ENCODE results near the gene ARHGEF17.

The ARHGEF17 gene

DNA sequence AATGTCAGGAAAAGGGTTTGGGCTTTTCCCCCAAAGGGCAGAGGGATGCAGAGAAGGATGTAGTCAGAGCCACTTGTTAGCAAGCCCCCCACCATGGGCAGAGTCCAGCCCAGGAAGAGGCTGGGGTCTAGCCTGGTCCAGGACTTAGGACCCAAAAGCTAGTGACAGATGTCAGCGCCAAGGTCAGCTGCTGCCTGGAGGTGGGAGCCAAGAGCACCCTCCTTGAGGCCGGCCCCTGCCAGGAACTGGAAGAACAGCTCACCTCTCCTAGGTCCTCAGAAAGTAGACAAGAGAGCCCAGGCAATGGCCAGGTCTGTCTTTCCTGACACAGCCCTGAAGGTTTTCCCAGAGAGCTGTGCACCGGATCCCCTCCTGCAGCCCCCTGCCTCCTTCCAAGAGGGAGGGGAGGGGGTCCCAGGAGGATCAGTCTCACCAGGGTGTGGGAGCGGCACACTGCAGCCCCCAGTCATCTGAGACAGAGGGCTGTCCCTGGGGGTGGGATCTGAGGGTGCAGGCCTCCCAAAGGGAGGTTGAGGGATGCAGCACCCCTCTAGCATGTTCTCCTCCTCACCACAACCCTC lies 14.6 kb upstream of the ARHGEF17 start:
- no peak for DNase-seq

DNA sequence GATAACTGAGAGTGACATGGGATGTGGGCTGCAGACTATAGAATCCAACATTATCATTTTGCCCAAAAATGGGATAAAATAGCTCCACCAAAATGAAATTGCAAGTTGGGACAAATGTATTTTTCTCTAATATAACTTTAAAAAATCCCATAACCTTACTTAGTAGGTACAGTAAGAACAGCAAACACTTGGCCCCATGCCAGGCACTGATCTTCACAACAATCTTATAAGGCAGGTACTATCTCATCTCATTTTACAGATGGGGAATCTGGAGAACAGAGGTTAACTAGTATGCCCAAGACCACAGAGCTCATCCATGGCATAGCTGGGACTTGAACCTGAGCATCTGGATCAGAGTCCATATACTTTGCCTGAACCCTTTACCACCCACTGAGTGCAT lies 13.5 kb upstream of the ARHGEF17 start:
- DNase-seq, result no peak

DNA sequence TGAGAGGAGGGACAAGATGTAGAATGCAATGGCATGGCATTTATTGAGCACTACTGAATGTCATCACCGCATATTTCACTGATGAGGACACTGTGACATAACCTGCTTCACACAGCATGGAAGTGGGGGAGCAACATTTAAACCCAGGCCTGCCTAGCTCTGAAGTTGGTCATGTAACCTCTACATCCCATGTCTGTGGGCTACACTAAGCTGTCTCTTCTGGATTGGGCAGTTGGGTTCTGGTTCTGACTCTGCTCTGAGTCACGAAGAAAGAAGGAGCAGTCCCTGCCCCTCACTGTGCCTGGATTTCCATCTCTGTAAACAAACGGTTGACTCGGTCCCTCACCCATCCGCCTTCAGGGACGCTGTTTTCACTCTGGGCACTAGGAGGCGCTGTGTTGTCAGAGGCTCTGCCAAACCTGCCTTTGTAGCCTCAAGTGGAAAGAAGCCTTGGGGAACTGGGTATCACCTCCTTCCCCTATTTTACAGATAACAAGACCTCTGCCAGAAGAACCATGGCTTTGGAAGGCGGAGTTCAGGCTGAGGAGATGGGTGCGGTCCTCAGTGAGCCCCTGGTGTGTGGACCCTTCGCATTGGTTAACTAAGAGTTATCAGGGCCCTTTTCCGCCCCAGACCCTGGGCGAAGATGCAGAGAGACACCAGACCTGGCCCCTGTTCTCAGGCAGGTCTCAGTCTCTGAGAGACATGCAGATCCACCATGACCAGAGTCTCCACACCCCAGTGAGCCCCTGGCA lies 12.7 kb upstream of the ARHGEF17 start:
- peak; percentile 22 for DNase-seq

DNA sequence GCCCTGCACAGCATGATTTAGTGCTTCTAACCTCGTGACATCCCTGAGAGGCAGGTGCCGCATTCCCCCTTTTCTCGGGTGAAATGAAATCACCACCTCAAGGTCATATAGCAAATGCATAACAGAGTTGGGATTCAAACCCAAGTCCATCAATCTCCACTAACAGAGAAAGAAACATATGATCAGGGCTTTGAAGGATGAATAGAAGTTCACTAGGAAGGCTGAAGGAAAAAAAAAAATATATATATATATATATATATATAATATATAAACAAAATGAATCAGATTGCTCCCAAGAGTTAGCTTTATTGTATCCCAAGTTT lies 12.1 kb upstream of the ARHGEF17 start:
- no peak for DNase-seq

DNA sequence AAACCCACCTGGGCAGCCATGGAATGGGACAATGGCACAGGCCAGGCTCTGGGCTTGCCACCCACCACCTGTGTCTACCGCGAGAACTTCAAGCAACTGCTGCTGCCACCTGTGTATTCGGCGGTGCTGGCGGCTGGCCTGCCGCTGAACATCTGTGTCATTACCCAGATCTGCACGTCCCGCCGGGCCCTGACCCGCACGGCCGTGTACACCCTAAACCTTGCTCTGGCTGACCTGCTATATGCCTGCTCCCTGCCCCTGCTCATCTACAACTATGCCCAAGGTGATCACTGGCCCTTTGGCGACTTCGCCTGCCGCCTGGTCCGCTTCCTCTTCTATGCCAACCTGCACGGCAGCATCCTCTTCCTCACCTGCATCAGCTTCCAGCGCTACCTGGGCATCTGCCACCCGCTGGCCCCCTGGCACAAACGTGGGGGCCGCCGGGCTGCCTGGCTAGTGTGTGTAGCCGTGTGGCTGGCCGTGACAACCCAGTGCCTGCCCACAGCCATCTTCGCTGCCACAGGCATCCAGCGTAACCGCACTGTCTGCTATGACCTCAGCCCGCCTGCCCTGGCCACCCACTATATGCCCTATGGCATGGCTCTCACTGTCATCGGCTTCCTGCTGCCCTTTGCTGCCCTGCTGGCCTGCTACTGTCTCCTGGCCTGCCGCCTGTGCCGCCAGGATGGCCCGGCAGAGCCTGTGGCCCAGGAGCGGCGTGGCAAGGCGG lies 11.4 kb upstream of the ARHGEF17 start:
- DNase-seq, result no peak

DNA sequence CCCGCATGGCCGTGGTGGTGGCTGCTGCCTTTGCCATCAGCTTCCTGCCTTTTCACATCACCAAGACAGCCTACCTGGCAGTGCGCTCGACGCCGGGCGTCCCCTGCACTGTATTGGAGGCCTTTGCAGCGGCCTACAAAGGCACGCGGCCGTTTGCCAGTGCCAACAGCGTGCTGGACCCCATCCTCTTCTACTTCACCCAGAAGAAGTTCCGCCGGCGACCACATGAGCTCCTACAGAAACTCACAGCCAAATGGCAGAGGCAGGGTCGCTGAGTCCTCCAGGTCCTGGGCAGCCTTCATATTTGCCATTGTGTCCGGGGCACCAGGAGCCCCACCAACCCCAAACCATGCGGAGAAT lies 10.9 kb upstream of the ARHGEF17 start:
- no peak for DNase-seq

DNA sequence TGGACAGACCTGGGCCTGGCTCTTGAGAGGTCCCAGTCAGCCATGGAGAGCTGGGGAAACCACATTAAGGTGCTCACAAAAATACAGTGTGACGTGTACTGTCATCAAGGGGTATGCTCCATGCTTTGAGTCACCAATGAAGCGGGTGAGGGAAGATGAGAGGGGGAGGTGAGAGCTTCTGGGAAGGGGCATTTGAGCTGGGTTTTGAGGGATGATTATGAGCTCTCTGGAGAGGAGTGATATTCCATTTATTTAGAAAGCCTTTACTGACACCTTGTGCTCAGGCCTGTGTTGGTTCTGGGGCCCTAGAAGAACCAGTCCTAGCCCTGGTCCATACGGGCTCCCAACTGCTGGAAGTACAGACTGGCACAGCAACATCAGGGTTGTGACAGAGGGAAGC lies 10.4 kb upstream of the ARHGEF17 start:
- DNase-seq, result no peak

DNA sequence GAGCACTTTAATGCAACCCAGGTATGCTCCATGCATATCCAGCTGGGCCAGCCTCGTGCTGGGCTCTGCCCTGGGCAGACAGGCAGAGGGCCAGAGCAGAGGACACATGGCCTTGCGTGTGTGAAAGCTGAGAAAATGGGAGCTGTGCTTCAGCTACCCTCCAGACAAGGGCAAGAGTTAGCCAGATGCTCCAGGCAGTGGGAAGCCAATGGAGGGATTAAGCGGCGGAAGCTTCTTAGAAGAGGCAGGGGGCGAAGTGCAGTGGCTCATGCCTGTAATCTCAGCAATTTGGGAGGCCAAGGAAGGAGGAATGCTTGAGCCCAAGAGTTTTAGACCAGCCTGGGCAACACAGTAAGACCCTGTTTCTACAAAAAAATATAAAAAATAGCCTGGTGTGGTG lies 9.8 kb upstream of the ARHGEF17 start:
- no peak for DNase-seq

DNA sequence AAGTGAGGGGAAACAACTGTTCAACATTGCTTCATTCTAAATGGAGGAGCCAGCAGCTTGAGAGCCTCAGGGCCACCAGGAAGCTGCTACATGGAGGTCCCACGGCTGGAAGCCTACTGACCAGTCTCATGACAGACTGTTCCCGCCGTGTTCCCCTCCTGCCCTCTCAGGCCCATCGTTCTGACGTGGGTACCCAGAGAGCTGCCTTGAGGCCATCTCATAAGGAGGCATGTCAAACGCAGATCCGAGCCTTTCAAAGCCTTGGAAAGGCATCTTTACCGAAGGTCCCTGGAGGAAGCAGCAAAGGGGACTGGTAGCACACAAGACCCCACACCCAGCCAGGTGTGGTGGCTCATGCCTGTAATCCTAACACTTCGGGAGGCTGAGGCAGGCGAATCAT lies 8.3 kb upstream of the ARHGEF17 start:
- DNase-seq, result no peak

DNA sequence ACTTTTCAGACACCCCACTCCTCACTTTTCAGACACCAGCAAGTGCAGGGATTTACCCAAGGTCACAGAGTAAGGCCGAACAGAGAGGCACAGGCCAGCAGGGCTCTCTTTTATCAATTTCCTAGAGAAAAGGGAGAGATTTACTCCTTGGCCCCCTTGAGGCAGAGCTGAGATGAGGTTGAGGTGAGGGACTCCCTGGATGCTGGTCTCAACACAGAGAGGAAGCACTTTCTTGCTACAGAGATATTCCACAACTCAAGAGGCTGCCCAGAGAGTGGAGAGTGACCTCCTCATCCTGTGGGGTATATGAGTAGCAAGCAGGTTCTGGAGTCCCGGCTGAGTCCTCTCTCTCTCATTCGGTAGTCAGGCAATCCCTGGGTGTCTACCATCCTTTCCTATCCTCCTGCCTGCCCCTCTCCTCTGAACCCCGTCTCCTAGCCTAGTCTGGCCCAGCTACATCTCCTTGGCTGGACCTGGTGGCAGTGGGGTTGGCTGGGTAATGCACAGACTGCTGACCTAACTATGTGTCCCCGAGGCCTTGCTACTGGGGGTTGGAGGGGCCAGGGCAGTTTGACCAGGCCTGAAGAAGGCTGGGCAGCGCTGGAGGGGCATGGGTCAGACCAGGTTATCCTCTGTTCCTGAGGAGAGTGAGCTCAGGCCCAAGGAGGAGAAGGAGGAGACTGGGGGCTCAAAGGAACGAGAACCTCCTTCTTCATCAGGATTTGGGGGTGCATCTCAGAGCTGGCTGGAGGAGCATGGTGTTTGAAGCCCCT lies 1.8 kb upstream of the ARHGEF17 start:
- DNase-seq, result no peak

DNA sequence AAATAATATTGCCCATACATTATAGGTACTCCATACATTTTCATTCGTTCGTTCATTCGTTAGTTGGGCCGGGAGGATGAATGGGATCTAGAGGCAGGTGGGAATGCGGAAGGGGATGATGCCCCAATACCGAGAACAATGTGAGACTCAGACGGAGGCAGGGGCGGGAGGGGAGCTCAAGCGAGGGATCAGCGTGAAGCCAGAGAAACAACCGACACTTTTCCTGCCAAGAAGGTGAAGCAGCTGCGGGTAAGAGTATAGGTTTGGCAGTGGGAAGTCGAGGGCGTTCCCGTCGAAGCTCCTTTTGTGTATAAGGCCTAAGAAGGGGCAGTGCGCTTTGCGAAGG lies 1.1 kb upstream of the ARHGEF17 start:
- no peak for DNase-seq

DNA sequence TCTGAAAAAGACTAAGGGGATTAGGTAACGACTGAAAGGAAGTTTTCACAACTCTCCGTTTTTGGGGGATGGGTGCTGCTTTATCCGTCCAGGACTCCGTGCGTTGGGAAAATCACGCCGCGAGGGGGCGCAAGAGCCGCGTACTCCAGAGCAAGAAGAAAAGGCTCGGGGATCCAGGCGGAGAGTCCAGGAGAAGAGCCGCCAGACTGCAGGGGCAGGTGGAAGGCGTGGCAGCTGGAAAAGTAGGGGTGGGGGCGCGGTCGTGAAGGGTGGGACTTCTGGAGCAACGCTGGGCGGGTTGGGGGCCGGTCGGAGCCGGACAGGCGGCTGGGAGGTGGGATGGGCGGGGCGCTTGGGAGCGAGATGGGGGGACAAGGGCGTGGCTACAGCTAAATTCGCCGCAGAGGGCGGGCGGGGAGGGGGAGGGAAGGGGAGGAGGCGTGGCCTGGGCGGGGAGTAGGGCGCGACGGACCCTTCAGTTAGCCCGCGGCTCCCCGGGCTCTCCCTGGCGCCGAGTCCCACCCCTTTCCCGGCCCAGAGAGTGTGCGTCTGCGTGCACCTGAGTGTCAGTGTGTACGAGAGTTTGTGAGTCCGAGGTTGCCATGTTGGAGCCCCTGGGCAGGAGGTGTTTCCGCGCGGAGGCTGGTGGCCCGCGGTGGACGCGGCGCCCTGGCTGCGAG lies 613 bp upstream of the ARHGEF17 start:
- peak; percentile 99 for DNase-seq

DNA sequence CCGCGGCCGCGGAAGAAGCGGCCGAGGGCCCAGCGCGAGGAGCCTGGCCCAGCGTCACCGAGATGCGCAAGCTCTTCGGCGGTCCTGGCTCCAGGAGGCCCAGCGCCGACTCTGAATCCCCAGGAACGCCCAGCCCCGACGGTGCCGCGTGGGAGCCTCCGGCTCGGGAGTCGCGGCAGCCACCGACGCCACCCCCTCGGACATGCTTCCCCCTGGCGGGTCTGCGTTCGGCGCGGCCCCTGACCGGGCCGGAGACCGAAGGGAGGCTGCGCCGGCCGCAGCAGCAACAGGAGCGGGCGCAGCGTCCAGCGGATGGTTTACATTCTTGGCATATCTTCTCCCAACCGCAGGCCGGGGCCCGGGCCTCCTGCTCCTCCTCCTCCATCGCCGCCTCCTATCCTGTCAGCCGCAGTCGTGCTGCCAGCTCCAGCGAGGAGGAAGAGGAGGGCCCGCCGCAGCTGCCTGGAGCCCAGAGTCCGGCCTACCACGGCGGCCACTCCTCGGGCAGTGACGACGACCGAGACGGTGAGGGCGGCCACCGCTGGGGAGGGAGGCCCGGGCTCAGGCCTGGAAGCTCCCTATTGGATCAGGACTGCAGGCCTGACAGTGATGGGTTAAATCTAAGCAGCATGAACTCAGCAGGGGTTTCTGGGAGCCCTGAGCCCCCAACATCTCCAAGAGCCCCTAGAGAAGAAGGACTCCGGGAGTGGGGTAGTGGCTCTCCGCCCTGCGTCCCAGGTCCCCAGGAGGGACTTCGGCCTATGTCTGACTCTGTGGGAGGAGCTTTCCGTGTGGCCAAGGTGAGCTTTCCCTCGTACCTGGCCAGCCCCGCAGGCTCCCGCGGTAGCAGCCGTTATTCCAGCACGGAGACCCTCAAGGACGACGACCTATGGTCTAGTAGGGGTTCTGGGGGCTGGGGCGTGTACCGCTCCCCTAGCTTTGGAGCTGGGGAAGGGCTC lies 1.2 kb downstream of the ARHGEF17 start:
- peak; percentile 73 for DNase-seq

DNA sequence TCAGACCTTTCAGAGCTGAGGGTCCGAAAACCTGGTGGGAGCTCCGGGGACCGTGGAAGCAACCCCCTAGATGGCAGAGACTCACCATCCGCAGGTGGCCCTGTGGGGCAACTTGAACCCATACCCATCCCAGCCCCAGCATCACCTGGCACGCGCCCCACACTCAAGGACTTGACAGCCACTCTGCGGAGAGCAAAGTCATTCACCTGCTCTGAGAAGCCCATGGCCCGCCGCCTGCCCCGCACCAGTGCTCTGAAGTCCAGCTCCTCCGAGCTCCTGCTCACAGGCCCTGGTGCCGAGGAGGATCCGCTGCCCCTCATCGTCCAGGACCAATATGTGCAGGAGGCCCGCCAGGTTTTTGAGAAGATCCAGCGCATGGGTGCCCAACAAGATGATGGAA lies 2.0 kb downstream of the ARHGEF17 start:
- DNase-seq, result no peak

DNA sequence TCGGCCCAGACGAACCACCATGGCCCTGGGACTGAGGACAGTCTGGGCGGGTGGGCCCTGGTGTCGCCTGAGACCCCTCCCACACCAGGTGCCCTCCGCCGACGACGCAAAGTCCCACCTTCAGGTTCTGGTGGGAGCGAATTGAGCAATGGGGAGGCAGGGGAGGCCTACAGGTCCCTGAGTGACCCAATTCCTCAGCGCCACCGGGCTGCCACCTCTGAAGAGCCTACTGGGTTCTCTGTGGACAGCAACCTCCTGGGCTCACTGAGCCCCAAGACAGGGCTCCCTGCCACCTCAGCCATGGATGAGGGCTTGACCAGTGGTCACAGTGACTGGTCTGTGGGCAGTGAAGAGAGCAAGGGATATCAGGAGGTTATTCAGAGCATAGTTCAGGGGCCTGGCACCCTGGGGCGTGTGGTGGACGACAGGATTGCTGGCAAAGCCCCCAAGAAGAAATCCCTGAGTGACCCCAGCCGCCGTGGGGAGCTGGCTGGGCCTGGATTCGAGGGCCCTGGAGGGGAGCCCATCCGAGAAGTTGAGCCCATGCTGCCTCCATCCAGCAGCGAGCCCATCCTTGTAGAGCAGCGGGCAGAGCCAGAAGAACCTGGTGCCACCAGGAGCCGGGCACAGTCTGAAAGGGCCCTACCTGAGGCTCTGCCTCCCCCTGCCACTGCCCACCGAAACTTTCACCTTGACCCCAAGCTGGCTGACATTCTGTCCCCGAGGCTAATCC lies 2.8 kb downstream of the ARHGEF17 start:
- DNase-seq, result no peak

DNA sequence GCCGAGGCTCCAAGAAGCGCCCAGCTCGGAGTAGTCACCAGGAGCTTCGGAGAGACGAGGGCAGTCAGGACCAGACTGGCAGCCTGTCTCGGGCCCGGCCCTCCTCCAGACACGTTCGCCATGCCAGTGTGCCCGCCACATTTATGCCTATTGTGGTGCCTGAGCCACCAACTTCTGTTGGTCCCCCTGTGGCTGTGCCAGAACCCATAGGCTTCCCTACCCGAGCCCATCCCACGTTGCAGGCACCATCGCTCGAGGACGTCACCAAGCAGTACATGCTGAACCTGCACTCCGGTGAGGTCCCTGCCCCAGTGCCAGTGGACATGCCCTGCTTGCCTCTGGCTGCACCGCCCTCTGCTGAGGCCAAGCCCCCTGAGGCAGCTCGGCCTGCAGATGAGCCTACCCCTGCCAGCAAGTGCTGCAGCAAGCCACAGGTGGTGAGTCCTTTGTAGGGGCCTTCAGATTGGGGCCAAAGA lies 3.4 kb downstream of the ARHGEF17 start:
- no peak for DNase-seq

DNA sequence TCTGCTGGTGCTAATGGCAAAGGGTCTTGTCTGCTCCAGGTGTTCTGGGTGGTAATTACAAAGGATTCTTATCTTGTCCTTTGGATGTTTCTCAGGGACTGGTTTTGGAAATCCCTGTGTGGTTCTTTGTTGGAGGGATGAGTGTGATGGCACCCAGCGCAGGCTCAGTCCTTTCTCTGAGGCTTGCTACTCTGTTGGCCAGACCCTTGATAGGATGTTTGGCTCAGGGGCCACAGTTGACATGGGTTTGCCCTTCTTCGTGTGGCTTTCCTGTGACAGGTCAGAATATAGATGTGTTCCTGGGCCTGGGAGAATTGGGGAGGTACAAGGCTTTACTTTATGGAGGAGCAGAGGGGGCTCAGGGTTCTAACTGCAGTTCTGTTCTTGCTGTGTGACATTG lies 4.0 kb downstream of the ARHGEF17 start:
- no peak for DNase-seq

DNA sequence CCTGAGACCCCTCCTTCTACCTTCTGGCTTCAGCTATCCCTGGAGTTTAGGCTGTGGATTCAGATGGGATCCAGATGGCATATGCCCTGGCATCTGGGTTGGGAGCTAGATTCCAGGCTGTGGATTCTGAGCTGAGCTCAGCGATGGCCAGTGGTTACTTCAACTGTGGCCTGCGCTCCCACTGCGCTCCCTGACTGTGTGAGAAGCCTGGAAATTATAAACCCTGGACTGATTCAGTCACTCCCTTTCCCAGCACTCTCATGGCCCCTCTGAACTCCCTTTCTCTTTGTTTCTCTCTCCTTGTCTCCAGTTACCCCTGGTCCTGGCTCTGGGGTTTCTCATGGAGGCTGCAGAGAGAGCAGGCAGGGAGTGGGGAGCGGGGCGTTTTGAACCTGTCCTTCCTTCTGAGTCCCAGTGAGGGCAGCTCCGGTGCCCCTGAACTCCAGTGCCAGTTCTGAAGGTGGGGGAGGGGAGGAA lies 4.8 kb downstream of the ARHGEF17 start:
- no peak for DNase-seq

DNA sequence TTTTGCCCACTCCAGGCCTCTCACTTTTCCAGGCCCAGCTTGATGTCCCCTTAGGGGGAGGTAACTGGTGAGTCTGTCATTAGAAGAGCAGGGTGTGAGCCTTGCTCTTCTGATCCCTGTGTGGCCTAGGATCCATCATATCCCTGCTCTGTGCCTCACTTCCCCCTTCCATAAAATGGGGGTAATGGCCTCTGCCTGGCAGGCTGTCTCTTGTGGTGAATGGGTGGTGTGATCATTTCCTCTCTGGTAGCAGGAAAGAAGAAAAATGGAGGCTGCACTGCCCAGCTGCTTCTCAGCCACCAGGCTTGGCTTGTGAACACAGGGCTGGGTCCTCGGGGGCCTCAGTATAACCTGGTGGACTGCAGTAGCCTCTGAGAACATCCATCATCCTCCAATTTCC lies 5.6 kb downstream of the ARHGEF17 start:
- DNase-seq, result no peak

DNA sequence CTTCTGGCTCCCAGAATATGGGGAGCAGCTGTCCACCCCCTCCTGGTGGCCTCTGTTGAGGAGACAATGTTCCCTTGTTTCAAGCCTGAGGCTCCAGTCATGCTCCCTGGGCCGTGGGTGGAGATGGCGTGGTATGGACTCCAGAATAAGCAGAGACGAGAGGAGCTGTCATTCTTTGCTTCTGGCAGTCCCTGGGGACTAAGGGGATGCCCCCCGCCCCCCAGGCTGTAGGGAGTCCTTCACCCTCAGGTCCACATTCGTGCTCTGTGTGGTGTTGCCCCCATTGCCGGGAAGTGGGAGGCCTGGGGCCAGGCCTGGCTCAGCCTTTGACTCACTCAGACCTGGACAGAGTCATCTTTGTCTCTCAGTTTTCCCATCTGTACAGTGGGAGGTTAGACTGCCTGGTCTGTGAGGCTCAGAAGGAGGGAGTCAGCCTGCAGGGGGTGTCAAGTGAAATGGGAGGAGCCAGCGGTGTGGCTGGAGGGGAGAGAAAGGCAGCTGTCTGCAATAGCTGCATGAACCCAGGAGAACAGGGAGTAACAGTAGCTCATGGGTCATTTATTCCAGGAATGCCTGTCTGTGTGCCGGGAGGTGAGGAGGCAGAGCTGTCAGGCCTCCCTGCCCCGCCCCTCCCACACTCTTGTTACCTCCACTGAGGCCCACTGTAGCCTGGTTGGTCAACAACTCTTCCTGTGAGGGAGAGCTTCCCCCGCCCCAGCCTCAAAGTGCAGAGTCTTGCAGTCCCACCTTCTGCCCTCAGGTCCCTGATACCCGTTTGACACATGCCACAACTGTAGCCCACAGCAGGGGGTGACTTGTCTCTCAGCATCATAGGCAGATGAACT lies 6.3 kb downstream of the ARHGEF17 start:
- DNase-seq, result peak; percentile 59
